ENCODE data around the gene NTNG1.

- TF ChIP-seq ATF3 (IDR thresholded peaks at IDR 0.05; ENCODE audit: borderline replicate concordance, extremely low read depth, low read depth, low read length) (no peak), E4F1 (IDR thresholded peaks at IDR 0.05; ENCODE audit: borderline replicate concordance, partially characterized antibody) (no peak), REST (IDR thresholded peaks at IDR 0.05; ENCODE audit: low read depth, low read length) (no peak), TAF1 (IDR thresholded peaks at IDR 0.05; ENCODE audit: borderline replicate concordance, low read depth, low read length) (no peak), SP1 (IDR thresholded peaks at IDR 0.05; ENCODE audit: low read depth, low read length) (no peak), CHD1 (IDR thresholded peaks at IDR 0.05; ENCODE audit: low read depth, low read length) (no peak), POLR2A (IDR thresholded peaks at IDR 0.05; ENCODE audit: low read depth, low read length) (no peak), BMI1 (IDR thresholded peaks at IDR 0.05; ENCODE audit: borderline replicate concordance) (no peak), GABPA (IDR thresholded peaks at IDR 0.05; ENCODE audit: low read depth) (no peak), RELA (IDR thresholded peaks at IDR 0.05; ENCODE audit: borderline replicate concordance, partially characterized antibody) (no peak)
- TF ChIP-seq, protein P1, sequence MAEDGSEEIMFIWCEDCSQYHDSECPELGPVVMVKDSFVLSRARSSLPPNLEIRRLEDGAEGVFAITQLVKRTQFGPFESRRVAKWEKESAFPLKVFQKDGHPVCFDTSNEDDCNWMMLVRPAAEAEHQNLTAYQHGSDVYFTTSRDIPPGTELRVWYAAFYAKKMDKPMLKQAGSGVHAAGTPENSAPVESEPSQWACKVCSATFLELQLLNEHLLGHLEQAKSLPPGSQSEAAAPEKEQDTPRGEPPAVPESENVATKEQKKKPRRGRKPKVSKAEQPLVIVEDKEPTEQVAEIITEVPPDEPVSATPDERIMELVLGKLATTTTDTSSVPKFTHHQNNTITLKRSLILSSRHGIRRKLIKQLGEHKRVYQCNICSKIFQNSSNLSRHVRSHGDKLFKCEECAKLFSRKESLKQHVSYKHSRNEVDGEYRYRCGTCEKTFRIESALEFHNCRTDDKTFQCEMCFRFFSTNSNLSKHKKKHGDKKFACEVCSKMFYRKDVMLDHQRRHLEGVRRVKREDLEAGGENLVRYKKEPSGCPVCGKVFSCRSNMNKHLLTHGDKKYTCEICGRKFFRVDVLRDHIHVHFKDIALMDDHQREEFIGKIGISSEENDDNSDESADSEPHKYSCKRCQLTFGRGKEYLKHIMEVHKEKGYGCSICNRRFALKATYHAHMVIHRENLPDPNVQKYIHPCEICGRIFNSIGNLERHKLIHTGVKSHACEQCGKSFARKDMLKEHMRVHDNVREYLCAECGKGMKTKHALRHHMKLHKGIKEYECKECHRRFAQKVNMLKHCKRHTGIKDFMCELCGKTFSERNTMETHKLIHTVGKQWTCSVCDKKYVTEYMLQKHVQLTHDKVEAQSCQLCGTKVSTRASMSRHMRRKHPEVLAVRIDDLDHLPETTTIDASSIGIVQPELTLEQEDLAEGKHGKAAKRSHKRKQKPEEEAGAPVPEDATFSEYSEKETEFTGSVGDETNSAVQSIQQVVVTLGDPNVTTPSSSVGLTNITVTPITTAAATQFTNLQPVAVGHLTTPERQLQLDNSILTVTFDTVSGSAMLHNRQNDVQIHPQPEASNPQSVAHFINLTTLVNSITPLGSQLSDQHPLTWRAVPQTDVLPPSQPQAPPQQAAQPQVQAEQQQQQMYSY (CRISPR knock-in tag; IDR thresholded peaks at IDR 0.05): no peak
- TF ChIP-seq, protein P2, sequence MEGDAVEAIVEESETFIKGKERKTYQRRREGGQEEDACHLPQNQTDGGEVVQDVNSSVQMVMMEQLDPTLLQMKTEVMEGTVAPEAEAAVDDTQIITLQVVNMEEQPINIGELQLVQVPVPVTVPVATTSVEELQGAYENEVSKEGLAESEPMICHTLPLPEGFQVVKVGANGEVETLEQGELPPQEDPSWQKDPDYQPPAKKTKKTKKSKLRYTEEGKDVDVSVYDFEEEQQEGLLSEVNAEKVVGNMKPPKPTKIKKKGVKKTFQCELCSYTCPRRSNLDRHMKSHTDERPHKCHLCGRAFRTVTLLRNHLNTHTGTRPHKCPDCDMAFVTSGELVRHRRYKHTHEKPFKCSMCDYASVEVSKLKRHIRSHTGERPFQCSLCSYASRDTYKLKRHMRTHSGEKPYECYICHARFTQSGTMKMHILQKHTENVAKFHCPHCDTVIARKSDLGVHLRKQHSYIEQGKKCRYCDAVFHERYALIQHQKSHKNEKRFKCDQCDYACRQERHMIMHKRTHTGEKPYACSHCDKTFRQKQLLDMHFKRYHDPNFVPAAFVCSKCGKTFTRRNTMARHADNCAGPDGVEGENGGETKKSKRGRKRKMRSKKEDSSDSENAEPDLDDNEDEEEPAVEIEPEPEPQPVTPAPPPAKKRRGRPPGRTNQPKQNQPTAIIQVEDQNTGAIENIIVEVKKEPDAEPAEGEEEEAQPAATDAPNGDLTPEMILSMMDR (IDR thresholded peaks at IDR 0.05 in 2 of 3, conservative IDR thresholded peaks at IDR 0.05 in 1 of 3; ENCODE audit: control insufficient read depth in 2 of 3, extremely low read depth in 1 of 3, insufficient read depth in 1 of 3, low read depth in 3 of 3, low read length in 3 of 3): peak; percentile 12 to 30 (median 16); a peak in 2 of 6 replicates
These were observed 12.2 kb downstream of the NTNG1 start for GRCh38 chr1:107153014-107153413.
